Activated CD4-positive, alpha-beta T cell treated with anti-CD3 and anti-CD28 coated beads for 4 hours (primary cell): ENCODE measurements around the gene NCR2.

Experiments
- DNase-seq, 2 donors: peaks; one replicate each; pipeline ENCODE4 v3.0.0-alpha.2; 2020

NCR2 gene

GRCh38 chr6:41359617-41360313 is 24.4 kb downstream of the NCR2 start:
- DNase-seq: no peak

GRCh38 chr6:41360314-41360685 is 24.9 kb downstream of the NCR2 start:
- DNase-seq: no peak

- no peak for DNase-seq
Measured at GRCh38 chr6:41366150-41366549, 30.7 kb downstream of the NCR2 start.

DNA sequence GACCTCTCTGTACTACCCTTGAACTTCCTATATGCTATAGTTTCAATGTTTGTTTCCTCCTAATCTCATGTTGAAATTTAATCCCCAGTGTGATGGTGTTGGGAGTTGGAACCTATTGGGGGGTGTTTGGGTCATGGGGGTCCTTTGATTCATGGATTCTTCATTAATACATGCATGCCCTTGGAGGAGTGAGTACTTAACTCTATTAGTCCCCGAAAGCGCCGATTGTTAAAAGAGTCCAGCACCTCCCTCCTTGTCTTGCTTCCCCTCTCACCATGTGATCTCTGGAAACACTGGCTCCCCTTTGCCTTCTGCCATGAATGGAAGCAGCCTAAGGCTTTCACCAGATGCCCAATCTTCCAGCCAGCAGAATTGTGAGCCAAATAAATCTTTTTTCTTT is 31.7 kb downstream of the NCR2 start:
- DNase-seq: no peak

GRCh38 chr6:41367700-41368099 is 32.3 kb downstream of the NCR2 start:
- DNase-seq: no peak

DNA sequence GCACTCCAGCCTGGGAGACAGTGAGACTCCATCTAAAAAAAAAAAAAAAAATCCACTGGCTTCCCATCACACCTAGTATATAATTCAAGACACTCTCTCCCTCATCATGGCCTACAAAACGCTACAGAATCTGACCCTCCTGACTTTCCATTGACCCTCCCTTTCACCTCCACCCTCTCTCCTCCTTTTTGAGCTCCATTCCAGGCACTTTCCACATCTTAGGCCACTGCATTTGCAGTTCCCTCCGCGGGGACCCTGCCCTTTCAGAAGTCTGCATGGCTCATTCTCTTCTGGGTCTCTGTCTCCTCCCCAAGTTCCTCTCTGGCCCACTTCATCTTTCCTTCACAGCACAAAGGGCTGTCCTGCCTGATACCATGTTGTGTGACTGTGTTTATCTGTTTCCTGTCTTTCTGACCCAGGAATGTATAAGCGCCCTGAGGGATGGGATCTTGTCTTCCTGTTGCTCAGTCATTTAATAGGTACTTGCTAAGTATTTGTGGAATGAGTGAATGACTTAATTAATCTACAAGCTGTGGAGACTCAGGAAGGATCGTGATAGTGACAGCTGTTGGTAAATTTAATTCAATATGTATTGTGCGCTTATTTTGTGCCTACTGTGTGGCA is 35.2 kb downstream of the NCR2 start:
- no peak for DNase-seq

DNA sequence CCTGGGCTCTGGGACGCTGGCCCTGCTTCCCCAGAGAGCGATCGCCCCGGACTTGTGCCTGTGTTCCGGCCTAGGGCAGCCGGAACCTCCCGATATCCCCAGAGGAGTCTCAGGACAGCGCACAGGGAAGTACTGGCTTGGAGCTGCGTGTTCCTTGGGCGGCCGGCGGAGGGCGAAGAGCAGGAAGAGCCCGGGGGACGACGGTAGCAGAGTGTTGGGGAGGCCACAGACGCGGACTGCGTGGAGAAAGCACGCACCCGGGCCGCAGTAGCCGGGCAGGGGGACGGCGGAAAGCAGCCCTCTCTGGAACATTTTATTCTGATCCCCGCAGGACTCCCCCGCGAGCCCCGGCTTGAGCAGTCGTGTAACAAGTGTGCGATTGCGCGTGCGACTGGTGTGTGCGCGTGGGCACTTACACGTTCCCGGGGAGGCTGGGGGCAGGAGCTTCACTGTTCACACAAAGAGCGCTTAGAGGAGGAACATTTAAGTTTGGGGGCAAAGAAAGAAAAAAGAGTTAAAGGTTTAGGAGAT is 36.1 kb downstream of the NCR2 start:
- DNase-seq: no peak

DNA sequence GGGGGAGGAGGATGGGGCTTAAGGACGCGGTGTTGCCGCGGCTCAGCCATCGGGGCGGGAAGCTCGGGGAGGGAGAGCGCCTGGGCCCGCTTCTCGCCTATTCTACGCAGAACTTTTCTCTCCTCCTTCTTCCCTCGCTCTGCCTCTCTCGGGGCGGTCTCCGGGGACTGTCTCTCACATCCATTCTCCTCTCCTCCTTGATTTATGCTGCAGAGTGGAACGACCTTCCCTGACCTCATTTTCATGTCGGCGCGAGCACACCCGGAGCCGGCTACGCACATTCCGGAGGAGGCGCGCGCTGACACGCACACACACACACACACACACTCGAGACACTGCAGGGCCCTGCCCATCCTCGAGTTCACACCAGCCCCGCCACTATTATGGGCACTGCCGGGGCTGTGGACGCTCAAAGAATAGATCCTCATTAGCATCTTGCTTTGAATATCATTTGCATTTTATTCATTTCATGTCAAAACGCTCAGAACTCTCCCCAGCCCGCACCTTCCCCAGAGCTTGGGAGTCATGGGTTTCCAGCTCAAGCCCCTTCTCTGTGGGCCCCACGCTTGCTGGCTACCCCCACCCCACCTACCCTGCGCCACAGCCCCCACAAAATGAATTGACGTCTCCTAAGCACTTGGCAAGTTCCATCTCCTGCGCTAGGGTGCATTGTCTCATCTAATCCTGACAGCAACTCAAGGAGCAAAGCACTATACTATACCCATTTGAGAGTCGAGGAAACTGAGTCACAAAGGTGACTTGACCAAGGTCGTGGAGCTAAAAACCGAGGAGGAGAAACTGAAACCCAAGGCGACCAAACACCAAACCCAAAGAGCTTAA is 36.8 kb downstream of the NCR2 start:
- no peak for DNase-seq

GRCh38 chr6:41372832-41373626 is 37.6 kb downstream of the NCR2 start:
- DNase-seq: no peak

DNA sequence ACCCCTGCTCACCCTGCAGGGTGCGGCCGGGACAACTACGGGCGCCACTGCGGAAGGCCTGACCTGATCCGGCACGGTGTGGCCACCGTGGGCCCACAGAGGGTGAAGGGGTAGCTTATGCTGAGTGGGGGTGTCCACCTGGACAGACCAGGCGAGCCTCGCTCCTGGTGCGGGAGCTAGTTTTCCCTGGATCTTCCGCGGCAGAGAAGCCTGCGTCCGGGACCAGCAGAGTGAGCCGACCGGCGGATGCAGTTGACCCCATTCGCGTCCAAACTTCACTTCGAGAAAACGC is 38.2 kb downstream of the NCR2 start:
- no peak for DNase-seq

- no peak for DNase-seq
Measured at GRCh38 chr6:41373919-41374617, 38.7 kb downstream of the NCR2 start.

DNA sequence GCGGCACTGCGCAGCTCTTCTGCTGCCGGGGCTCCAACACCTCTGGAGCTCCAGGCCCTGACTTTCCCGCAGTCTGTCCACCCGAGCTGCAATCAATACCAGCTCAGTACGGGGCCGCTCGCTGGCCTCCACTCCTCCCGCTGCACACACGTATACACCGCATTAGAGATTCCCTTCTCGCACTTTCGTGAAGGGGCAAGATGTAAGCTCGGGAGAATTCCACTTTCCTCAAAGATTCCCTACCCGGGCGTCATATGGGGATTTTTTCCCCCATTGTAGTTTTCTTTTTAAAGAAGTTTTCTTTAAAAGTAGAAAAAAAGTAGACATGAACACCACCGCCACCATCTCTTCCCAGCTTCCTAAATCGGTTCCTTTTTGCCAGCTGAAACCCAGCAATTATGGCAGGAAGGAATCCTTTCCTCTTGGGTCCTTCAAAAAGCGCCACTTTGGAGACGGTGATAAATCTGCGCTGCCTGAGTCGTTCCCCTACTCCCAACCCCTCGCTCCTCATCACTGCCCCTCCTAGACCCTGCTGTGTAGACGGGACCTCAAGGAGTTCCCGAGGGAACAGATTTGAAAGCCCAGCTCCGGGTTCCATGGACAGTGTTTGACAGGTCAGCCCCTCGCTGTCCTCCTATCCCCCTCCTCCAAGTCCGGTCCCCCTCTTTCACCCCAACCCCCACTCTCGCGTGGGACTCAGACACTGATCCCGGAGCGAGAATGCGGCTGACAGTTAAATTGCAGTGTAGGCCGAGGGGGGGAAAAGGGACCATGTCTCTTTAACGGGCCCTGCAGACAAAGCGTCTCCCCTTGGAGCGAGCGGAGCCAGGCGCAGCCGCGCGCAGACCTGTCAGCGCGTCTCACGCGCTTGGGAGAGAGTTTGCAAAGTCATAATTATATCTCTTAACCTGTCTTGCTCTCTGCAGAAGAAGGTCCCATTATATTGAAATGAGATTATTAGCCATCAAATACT is 39.5 kb downstream of the NCR2 start:
- no peak for DNase-seq

DNA sequence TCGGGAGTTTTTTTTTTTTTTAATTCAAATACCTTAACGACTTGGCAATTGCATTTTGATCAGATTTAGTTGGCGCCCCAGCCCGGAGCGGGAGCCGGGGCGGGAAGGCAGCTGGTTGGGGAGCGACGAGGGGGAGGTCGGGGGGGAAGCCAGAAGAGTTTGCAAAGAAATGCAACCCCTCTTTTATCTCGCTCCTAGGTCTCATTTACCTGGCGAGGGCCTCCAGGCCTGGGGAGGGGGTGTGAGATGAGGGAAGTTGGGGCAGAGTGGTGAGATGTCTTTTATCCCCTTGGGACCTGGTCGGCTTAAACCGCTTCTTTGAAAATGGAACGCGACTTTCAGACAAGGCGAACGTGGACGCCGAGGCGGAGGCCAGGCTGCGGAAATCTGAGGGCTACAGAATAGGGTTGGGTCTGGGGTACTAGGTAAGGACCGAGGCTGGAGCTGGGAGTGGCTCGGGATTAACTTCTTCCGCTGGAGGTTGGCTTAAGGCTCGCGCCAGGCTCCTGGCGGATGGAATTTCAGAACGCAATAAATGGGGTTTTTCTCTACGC is 40.3 kb downstream of the NCR2 start:
- DNase-seq: no peak

GRCh38 chr6:41376176-41376575 is 40.8 kb downstream of the NCR2 start:
- DNase-seq: no peak

DNA sequence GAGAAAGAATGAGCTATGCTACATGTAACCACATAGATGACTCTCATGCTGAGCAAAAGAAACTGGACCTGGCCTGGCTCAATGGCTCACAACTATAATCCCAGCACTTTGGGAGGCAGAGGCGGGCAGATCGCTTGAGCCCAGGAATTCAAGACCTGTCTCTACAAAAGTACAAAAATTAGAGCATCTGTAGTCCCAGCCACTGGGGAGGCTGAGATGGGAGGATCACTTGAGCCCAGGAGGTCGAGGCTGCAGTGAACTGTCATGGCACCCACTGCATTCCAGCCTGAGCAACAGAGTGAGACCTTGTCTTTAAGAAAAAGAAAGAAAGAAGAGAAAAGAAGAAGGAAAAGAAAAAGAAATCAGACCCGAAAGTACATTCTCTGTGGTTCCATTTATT is 41.7 kb downstream of the NCR2 start:
- DNase-seq: no peak

DNA sequence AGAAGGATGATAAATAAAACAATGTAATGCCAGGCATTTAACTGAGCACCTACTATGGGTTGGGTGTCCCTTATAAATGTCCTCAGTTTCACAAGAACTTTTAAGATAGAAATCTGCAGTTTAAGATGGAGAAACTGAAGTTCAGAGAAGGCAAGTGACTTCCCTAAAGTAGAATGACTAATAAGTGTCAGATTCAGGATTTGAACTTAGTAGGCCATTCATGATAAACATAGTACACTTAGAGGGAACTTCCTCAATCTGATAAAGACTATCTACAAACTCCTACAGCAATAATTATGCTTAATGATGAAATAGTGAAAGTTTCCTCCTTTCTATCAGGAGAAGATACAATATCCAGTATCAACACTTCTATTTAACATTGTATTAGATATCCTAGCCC is 43.9 kb downstream of the NCR2 start:
- no peak for DNase-seq

DNA sequence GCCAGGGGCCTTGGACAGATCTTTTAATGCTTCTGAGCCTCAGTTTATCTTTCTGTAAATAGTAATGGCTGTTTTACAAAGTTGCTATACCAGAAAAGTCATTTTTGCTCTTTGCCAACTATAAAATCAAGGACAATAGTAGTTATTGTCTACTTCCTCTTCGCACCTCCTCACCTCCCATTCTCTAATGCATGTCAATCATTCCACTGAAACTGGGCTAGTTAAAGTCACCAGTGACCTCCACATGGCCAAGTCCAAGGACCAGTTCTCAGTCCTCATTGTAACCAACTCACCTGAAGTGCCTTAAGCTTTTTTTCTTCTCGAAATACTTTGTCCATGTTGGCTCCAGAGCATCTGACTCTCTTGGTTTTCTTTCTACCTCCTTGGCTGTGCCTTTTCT is 51.2 kb downstream of the NCR2 start:
- DNase-seq: no peak

DNA sequence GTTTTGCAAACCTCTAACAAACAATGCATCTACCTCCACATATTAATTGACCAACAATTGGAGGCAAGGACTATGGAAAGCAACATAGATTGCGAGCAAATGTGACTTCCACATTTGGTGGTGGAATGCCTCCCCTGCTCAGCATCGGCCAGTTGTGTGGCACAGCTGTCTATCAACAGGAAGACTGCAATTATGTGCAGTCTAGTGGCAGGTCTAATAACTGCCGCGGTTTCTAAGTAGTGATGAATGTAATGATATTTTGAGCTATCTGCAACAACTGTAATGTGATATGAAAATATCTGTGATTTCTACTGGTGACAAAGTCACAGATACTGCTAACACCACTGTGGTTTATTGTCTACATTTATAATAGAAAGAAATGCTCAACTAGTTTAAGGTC is 56.8 kb downstream of the NCR2 start:
- DNase-seq: no peak

DNA sequence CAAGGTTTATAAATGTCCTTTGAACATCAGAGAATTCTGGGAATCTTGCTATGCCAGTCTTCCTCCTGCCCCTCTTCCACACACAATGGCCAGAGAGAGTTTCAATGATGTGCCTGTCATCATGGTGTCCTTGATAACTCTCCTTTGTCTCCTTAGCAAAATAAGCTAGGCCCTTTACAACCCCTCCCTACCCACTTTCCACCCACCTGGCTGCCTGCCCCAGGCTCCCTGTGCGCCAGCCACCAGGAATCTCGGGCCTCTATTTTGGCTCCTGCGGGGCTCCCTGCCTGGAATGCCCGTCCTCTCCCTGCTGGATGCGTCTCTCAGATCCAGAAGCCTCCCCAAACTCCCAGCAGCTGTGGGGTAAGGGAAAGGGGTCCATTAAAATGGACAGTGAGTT is 60.9 kb downstream of the NCR2 start:
- DNase-seq: no peak

DNA sequence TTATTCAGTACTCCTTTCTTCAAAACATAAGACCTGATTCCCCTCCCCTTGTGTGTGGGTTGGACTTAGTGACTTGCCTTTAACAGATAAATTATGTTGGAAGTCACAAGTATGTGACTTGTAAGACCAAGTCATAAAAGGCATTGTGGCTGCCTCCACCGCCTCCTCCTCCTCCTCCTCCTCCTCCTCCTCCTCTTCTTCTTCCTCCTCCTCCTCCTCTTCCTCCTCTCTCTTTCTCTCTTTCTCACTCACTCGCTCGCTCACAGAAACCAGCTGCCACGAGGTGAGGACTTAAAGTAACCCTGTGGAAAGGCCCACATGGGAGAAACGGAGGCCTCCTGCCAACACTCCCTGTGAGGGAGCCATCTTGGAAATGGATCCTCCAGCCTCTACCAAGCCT is 64.0 kb downstream of the NCR2 start:
- DNase-seq: no peak
